SK-N-SH treated with all-trans-retinoic acid at 6 μM for 48 hours (cell line): ENCODE measurements around the gene PPP2R1B.
A peak's percentile ranks its signal among the peaks of the same experiment; 100 is the strongest.
"Not testable (repeated sequence)": the region's sequence is repeated elsewhere in the genome, so short reads cannot be mapped to it uniquely, and the experiment has no call there.

Source experiments
- ATAC-seq: fragments of 200-7000 bp; cut with Tn5 transposase; 3 replicates; pipeline ENCODE4 v1.9.1; 2020; ENCODE audit warnings: mild to moderate bottlenecking, moderate library complexity
- ARNTL ChIP-seq: fragments of 450-650 bp; formaldehyde crosslinking; IDR thresholded peaks from 2 replicates; pipeline ENCODE4 v1.5.0; 2020; ENCODE audit warnings: low read depth, mild to moderate bottlenecking, moderate library complexity, borderline replicate concordance
- BACH2 ChIP-seq: fragments of 250-450 bp; sonication (Bioruptor Pico); IDR thresholded peaks from 2 replicates; pipeline ENCODE4 v1.9.0; 2021; ENCODE audit warnings: mild to moderate bottlenecking, borderline replicate concordance
- CREB5 ChIP-seq: fragments of 250-450 bp; sonication (Bioruptor Pico); IDR thresholded peaks from 2 replicates; pipeline ENCODE4 v1.5.1; 2020; ENCODE audit warnings: low read depth, mild to moderate bottlenecking, moderate library complexity
- CSDC2 ChIP-seq: fragments of 250-450 bp; sonication (Bioruptor Pico); IDR thresholded peaks from 2 replicates; pipeline ENCODE4 v1.5.0; 2020; ENCODE audit warnings: mild to moderate bottlenecking, moderate library complexity
- CSRNP3 ChIP-seq: fragments of 250-450 bp; sonication (Bioruptor Pico); IDR thresholded peaks from 2 replicates; pipeline ENCODE4 v1.5.1; 2021; ENCODE audit warnings: mild to moderate bottlenecking, moderate library complexity
- ESRRG ChIP-seq: fragments of 250-450 bp; sonication (Bioruptor Pico); IDR thresholded peaks from 2 replicates; pipeline ENCODE4 v1.6.1; 2021; ENCODE audit warnings: mild to moderate bottlenecking
- GLIS3 ChIP-seq: fragments of 250-450 bp; sonication (Bioruptor Pico); IDR thresholded peaks from 2 replicates; pipeline ENCODE4 v1.5.0; 2020; ENCODE audit warnings: mild to moderate bottlenecking, moderate library complexity
- ISL1 ChIP-seq: fragments of 250-450 bp; sonication (Bioruptor Pico); IDR thresholded peaks from 2 replicates; pipeline ENCODE4 v2.1.2; 2022; ENCODE audit warnings: mild to moderate bottlenecking, moderate library complexity
- OSR1 ChIP-seq: fragments of 250-450 bp; sonication (Bioruptor Pico); IDR thresholded peaks from 2 replicates; pipeline ENCODE4 v1.8.0; 2022; ENCODE audit warnings: moderate library complexity, mild to moderate bottlenecking, inconsistent platforms
- PATZ1 ChIP-seq: fragments of 250-450 bp; sonication (Bioruptor Pico); IDR thresholded peaks from 2 replicates; pipeline ENCODE4 v1.8.0; 2020; ENCODE audit warnings: mild to moderate bottlenecking, moderate library complexity, borderline replicate concordance
- PPARA ChIP-seq: fragments of 250-450 bp; sonication (Bioruptor Pico); IDR thresholded peaks from 2 replicates; pipeline ENCODE4 v1.5.0; 2020; ENCODE audit warnings: mild to moderate bottlenecking, borderline replicate concordance
- RARB ChIP-seq: fragments of 250-450 bp; sonication (Bioruptor Pico); IDR thresholded peaks from 2 replicates; pipeline ENCODE4 v1.8.0; 2021; ENCODE audit warnings: mild to moderate bottlenecking, moderate library complexity
- SNAI2 ChIP-seq: fragments of 250-450 bp; sonication (Bioruptor Pico); IDR thresholded peaks from 2 replicates; pipeline ENCODE4 v1.5.0; 2020; ENCODE audit warnings: mild to moderate bottlenecking, moderate library complexity
- TCF4 ChIP-seq: fragments of 250-450 bp; sonication (Bioruptor Pico); IDR thresholded peaks from 2 replicates; pipeline ENCODE4 v1.8.0; 2021; ENCODE audit warnings: mild to moderate bottlenecking, moderate library complexity, borderline replicate concordance
- TOX ChIP-seq: fragments of 250-450 bp; sonication (Bioruptor Pico); IDR thresholded peaks from 2 replicates; pipeline ENCODE4 v1.8.0; 2021; ENCODE audit warnings: mild to moderate bottlenecking, moderate library complexity, borderline replicate concordance
- TSHZ2 ChIP-seq: fragments of 250-450 bp; sonication (Bioruptor Pico); IDR thresholded peaks from 2 replicates; pipeline ENCODE4 v1.5.0; 2020; ENCODE audit warnings: mild to moderate bottlenecking, moderate library complexity
- ZC3H10 ChIP-seq: fragments of 250-450 bp; sonication (Bioruptor Pico); IDR thresholded peaks from 2 replicates; pipeline ENCODE4 v1.5.1; 2021; ENCODE audit warnings: mild to moderate bottlenecking, moderate library complexity
- ZFP30 ChIP-seq: fragments of 450-650 bp; formaldehyde crosslinking; IDR thresholded peaks from 2 replicates; pipeline ENCODE4 v1.5.0; 2022; ENCODE audit warnings: mild to moderate bottlenecking, moderate library complexity
- ZNF565 ChIP-seq: fragments of 450-650 bp; formaldehyde crosslinking; conservative IDR thresholded peaks from 2 replicates; pipeline ENCODE4 v1.5.0; 2020; ENCODE audit warnings: low read depth, mild to moderate bottlenecking, moderate library complexity
- ZNF8 ChIP-seq: fragments of 450-650 bp; formaldehyde crosslinking; IDR thresholded peaks from 2 replicates; pipeline ENCODE4 v1.5.0; 2020; ENCODE audit warnings: mild to moderate bottlenecking, moderate library complexity

Gene PPP2R1B

GRCh38 chr11:111788051-111788450, 21.9 kb upstream of the PPP2R1B start (continued):
- no peak for TF ChIP-seq PATZ1
- TF ChIP-seq ZNF565 (CRISPR knock-in tag) = no peak
- TF ChIP-seq TSHZ2 (CRISPR knock-in tag) = no peak
- no peak for TF ChIP-seq PPARA (CRISPR knock-in tag)
- no peak for TF ChIP-seq ESRRG (CRISPR knock-in tag)
- no peak for TF ChIP-seq ISL1 (CRISPR knock-in tag)
- no peak for TF ChIP-seq RARB (CRISPR knock-in tag)

GRCh38 chr11:111785886-111786412, 19.8 kb upstream of the PPP2R1B start:
- no peak for ATAC-seq
- TF ChIP-seq ZFP30 = no peak
- no peak for TF ChIP-seq OSR1 (CRISPR knock-in tag)
- no peak for TF ChIP-seq RARB (CRISPR knock-in tag)
- TF ChIP-seq ARNTL (CRISPR knock-in tag) = no peak
- no peak for TF ChIP-seq PATZ1
- TF ChIP-seq GLIS3 (CRISPR knock-in tag) = no peak

- ATAC-seq = no peak
These were observed 18.9 kb upstream of the PPP2R1B start for GRCh38 chr11:111785076-111785475.

GRCh38 chr11:111784311-111784710, 18.1 kb upstream of the PPP2R1B start:
- ATAC-seq = not testable (repeated sequence)

More at GRCh38 chr11:111785076-111785475, 18.9 kb upstream of the PPP2R1B start:
- TF ChIP-seq CREB5 (no peak), ZFP30 (no peak), SNAI2 (CRISPR knock-in tag) (no peak), CSDC2 (CRISPR knock-in tag) (no peak), ZNF565 (CRISPR knock-in tag) (no peak), CSRNP3 (CRISPR knock-in tag) (no peak), ZC3H10 (CRISPR knock-in tag) (no peak)

GRCh38 chr11:111782109-111782741, 16.0 kb upstream of the PPP2R1B start:
- ATAC-seq = peak; percentile 77
- no peak for TF ChIP-seq ZNF8 (CRISPR knock-in tag)
- peak; percentile 86 for TF ChIP-seq CSRNP3 (CRISPR knock-in tag)
- TF ChIP-seq SNAI2 (CRISPR knock-in tag) = 0 out of 2 replicates have a peak, but pooled peaks have one; percentile 35
- no peak for TF ChIP-seq BACH2 (CRISPR knock-in tag)
- TF ChIP-seq TSHZ2 (CRISPR knock-in tag) = peak; percentile 84; the same call in 1 of the 2 replicates
- peak; percentile 66; the same call in 1 of the 2 replicates for TF ChIP-seq TOX (CRISPR knock-in tag)
- peak; percentile 96 for TF ChIP-seq TCF4
- TF ChIP-seq ZC3H10 (CRISPR knock-in tag) = no peak
